Measurements from ENCODE around the gene MS4A4E.
"Not testable (repeated sequence)": the region's sequence is repeated elsewhere in the genome, so short reads cannot be mapped to it uniquely, and the experiment has no call there.

MS4A4E gene

GRCh38 chr11:60214386-60214785 lies 28.6 kb downstream of the MS4A4E start:
- no peak overlapping the region for H3K9ac ChIP-seq (ENCODE audit: low read depth, low read length)
- no peak overlapping the region for H3K27ac ChIP-seq (ENCODE audit: low read length)
- H3K9me3 ChIP-seq (ENCODE audit: insufficient read depth, low read depth, low read length) = no peaks in the 10 kb centered on the region
- no peak overlapping the region for H3K4me3 ChIP-seq (ENCODE audit: low read length)
- H3K27me3 ChIP-seq (ENCODE audit: insufficient read depth, low read length) = no peaks in the 10 kb centered on the region
- peaks cover 11% of the 10 kb centered on the region; the same call in 1 of the 2 replicates for H3K4me1 ChIP-seq (ENCODE audit: insufficient read depth, low read length)
- H3K36me3 ChIP-seq (ENCODE audit: insufficient read depth, low read depth, low read length) = no peaks in the 10 kb centered on the region

GRCh38 chr11:60211206-60211605 lies 31.7 kb downstream of the MS4A4E start:
- Histone ChIP-seq H3K9ac (ENCODE audit: low read depth, low read length) (no peak overlapping the region), H3K36me3 (ENCODE audit: insufficient read depth, low read depth, low read length) (no peaks in the 10 kb centered on the region), H3K27me3 (ENCODE audit: insufficient read depth, low read length) (no peaks in the 10 kb centered on the region), H3K4me3 (ENCODE audit: low read length) (no peak overlapping the region), H3K9me3 (ENCODE audit: insufficient read depth, low read depth, low read length) (no peaks in the 10 kb centered on the region), H3K4me1 (ENCODE audit: insufficient read depth, low read length) (peaks cover 16% of the 10 kb centered on the region; the same call in 1 of the 2 replicates), H3K27ac (ENCODE audit: low read length) (no peak overlapping the region)

GRCh38 chr11:60209977-60210376 lies 33.0 kb downstream of the MS4A4E start:
- Histone ChIP-seq H3K4me1 (ENCODE audit: insufficient read depth, low read length) (peaks cover 16% of the 10 kb centered on the region; the same call in 1 of the 2 replicates), H3K27ac (ENCODE audit: low read length) (no peak overlapping the region), H3K9me3 (ENCODE audit: insufficient read depth, low read depth, low read length) (no peaks in the 10 kb centered on the region), H3K27me3 (ENCODE audit: insufficient read depth, low read length) (no peaks in the 10 kb centered on the region), H3K9ac (ENCODE audit: low read depth, low read length) (no peak overlapping the region), H3K4me3 (ENCODE audit: low read length) (no peak overlapping the region), H3K36me3 (ENCODE audit: insufficient read depth, low read depth, low read length) (no peaks in the 10 kb centered on the region)

- H3K36me3 ChIP-seq (ENCODE audit: insufficient read depth, low read depth, low read length) = no peaks in the 10 kb centered on the region
- no peak overlapping the region for H3K9ac ChIP-seq (ENCODE audit: low read depth, low read length)
- no peaks in the 10 kb centered on the region for H3K9me3 ChIP-seq (ENCODE audit: insufficient read depth, low read depth, low read length)
- H3K27ac ChIP-seq (ENCODE audit: low read length) = no peak overlapping the region
- H3K4me1 ChIP-seq (ENCODE audit: insufficient read depth, low read length) = peaks cover 16% of the 10 kb centered on the region; the same call in 1 of the 2 replicates
- H3K27me3 ChIP-seq (ENCODE audit: insufficient read depth, low read length) = no peaks in the 10 kb centered on the region
- H3K4me3 ChIP-seq (ENCODE audit: low read length) = no peak overlapping the region
Measured at GRCh38 chr11:60208951-60209350, 34.0 kb downstream of the MS4A4E start.

GRCh38 chr11:60208146-60208895 lies 34.6 kb downstream of the MS4A4E start:
- Histone ChIP-seq H3K36me3 (ENCODE audit: insufficient read depth, low read depth, low read length) (no peaks in the 10 kb centered on the region), H3K27me3 (ENCODE audit: insufficient read depth, low read length) (no peaks in the 10 kb centered on the region), H3K4me3 (ENCODE audit: low read length) (no peak overlapping the region), H3K9ac (ENCODE audit: low read depth, low read length) (no peak overlapping the region), H3K9me3 (ENCODE audit: insufficient read depth, low read depth, low read length) (no peaks in the 10 kb centered on the region), H3K27ac (ENCODE audit: low read length) (no peak overlapping the region), H3K4me1 (ENCODE audit: insufficient read depth, low read length) (peaks cover 16% of the 10 kb centered on the region; the same call in 1 of the 2 replicates)

- Histone ChIP-seq H3K4me3 (ENCODE audit: low read length) (no peak overlapping the region), H3K9me3 (ENCODE audit: insufficient read depth, low read depth, low read length) (peaks cover 9% of the 10 kb centered on the region), H3K4me1 (ENCODE audit: insufficient read depth, low read length) (peaks cover 16% of the 10 kb centered on the region; the same call in 1 of the 2 replicates), H3K36me3 (ENCODE audit: insufficient read depth, low read depth, low read length) (no peaks in the 10 kb centered on the region), H3K27me3 (ENCODE audit: insufficient read depth, low read length) (no peaks in the 10 kb centered on the region), H3K27ac (ENCODE audit: low read length) (no peak overlapping the region), H3K9ac (ENCODE audit: low read depth, low read length) (no peak overlapping the region)
Measured at GRCh38 chr11:60206616-60207015, 36.3 kb downstream of the MS4A4E start.

- H3K27me3 ChIP-seq (ENCODE audit: insufficient read depth, low read length) = no peaks in the 10 kb centered on the region
- peaks cover 14% of the 10 kb centered on the region; the same call in 1 of the 2 replicates for H3K4me1 ChIP-seq (ENCODE audit: insufficient read depth, low read length)
- no peak overlapping the region for H3K4me3 ChIP-seq (ENCODE audit: low read length)
- H3K27ac ChIP-seq (ENCODE audit: low read length) = no peak overlapping the region
- H3K9ac ChIP-seq (ENCODE audit: low read depth, low read length) = no peak overlapping the region
- peaks cover 9% of the 10 kb centered on the region for H3K9me3 ChIP-seq (ENCODE audit: insufficient read depth, low read depth, low read length)
- H3K36me3 ChIP-seq (ENCODE audit: insufficient read depth, low read depth, low read length) = no peaks in the 10 kb centered on the region
Measured at GRCh38 chr11:60204922-60205321, 38.0 kb downstream of the MS4A4E start.

GRCh38 chr11:60201334-60201733 lies 41.6 kb downstream of the MS4A4E start:
- H3K4me1 ChIP-seq (ENCODE audit: insufficient read depth, low read length); H3K9me3 ChIP-seq (ENCODE audit: insufficient read depth, low read depth, low read length); H3K4me3 ChIP-seq (ENCODE audit: low read length); H3K36me3 ChIP-seq (ENCODE audit: insufficient read depth, low read depth, low read length); H3K27me3 ChIP-seq (ENCODE audit: insufficient read depth, low read length); H3K9ac ChIP-seq (ENCODE audit: low read depth, low read length); H3K27ac ChIP-seq (ENCODE audit: low read length): not testable (repeated sequence)

GRCh38 chr11:60197442-60197841 lies 45.5 kb downstream of the MS4A4E start:
- no peaks in the 10 kb centered on the region for H3K27me3 ChIP-seq (ENCODE audit: insufficient read depth, low read length)
- no peak overlapping the region for H3K9ac ChIP-seq (ENCODE audit: low read depth, low read length)
- H3K27ac ChIP-seq (ENCODE audit: low read length) = no peak overlapping the region
- H3K36me3 ChIP-seq (ENCODE audit: insufficient read depth, low read depth, low read length) = no peaks in the 10 kb centered on the region
- no peak overlapping the region for H3K4me3 ChIP-seq (ENCODE audit: low read length)
- H3K4me1 ChIP-seq (ENCODE audit: insufficient read depth, low read length) = no peaks in the 10 kb centered on the region
- H3K9me3 ChIP-seq (ENCODE audit: insufficient read depth, low read depth, low read length) = peaks cover 18% of the 10 kb centered on the region

- H3K4me1 ChIP-seq (ENCODE audit: insufficient read depth, low read length) = no peaks in the 10 kb centered on the region
- H3K9ac ChIP-seq (ENCODE audit: low read depth, low read length) = no peak overlapping the region
- H3K27me3 ChIP-seq (ENCODE audit: insufficient read depth, low read length) = no peaks in the 10 kb centered on the region
- peaks cover 12% of the 10 kb centered on the region; the same call in 1 of the 2 replicates for H3K9me3 ChIP-seq (ENCODE audit: insufficient read depth, low read depth, low read length)
- H3K27ac ChIP-seq (ENCODE audit: low read length) = no peak overlapping the region
- H3K4me3 ChIP-seq (ENCODE audit: low read length) = no peak overlapping the region
- H3K36me3 ChIP-seq (ENCODE audit: insufficient read depth, low read depth, low read length) = no peaks in the 10 kb centered on the region
Measured at GRCh38 chr11:60195923-60196368, 47.0 kb downstream of the MS4A4E start.

GRCh38 chr11:60194511-60194910 lies 48.4 kb downstream of the MS4A4E start:
- Histone ChIP-seq H3K4me1 (ENCODE audit: insufficient read depth, low read length) (no peaks in the 10 kb centered on the region), H3K9ac (ENCODE audit: low read depth, low read length) (no peak overlapping the region), H3K36me3 (ENCODE audit: insufficient read depth, low read depth, low read length) (no peaks in the 10 kb centered on the region), H3K27me3 (ENCODE audit: insufficient read depth, low read length) (no peaks in the 10 kb centered on the region), H3K27ac (ENCODE audit: low read length) (no peak overlapping the region), H3K4me3 (ENCODE audit: low read length) (no peak overlapping the region), H3K9me3 (ENCODE audit: insufficient read depth, low read depth, low read length) (peaks cover 12% of the 10 kb centered on the region; the same call in 1 of the 2 replicates)

- Histone ChIP-seq H3K9me3 (ENCODE audit: insufficient read depth, low read depth, low read length) (peaks cover 12% of the 10 kb centered on the region; the same call in 1 of the 2 replicates), H3K4me3 (ENCODE audit: low read length) (no peak overlapping the region), H3K27ac (ENCODE audit: low read length) (no peak overlapping the region), H3K36me3 (ENCODE audit: insufficient read depth, low read depth, low read length) (no peaks in the 10 kb centered on the region), H3K9ac (ENCODE audit: low read depth, low read length) (no peak overlapping the region), H3K27me3 (ENCODE audit: insufficient read depth, low read length) (no peaks in the 10 kb centered on the region), H3K4me1 (ENCODE audit: insufficient read depth, low read length) (no peaks in the 10 kb centered on the region)
Measured at GRCh38 chr11:60193687-60194433, 49.1 kb downstream of the MS4A4E start.
